ENCODE measurements around the gene MYH9.
"Not testable (repeated sequence)": the region's sequence is repeated elsewhere in the genome, so short reads cannot be mapped to it uniquely, and the experiment has no call there.

DNA sequence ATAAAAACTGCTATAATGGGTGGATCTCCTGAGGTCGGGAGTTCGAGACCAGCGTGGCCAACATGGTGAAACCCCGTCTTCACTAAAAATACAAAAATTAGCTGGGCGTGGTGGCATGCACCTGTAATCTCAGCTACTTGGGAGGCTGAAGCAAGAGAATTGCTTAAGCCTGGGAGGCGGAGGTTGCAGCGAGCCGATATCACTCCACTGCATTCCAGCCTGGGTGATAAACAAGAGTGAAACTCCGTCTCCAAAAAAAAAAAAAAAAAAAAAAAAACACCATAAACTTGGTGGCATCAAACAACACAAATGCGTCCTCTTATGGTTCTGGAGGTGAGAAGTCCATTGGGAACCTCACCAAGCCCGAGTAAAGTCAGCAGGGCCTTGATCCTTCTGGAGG lies 40.2 kb upstream of the MYH9 start:
- not testable (repeated sequence) for TF ChIP-seq CTCF (conservative IDR thresholded peaks at IDR 0.05; ENCODE audit: low read length); EZH2phosphoT487 (IDR thresholded peaks at IDR 0.05; ENCODE audit: borderline replicate concordance, low read depth, low read length)
